ENCODE measurements around the gene RPS6KA2.

RPS6KA2 gene

DNA sequence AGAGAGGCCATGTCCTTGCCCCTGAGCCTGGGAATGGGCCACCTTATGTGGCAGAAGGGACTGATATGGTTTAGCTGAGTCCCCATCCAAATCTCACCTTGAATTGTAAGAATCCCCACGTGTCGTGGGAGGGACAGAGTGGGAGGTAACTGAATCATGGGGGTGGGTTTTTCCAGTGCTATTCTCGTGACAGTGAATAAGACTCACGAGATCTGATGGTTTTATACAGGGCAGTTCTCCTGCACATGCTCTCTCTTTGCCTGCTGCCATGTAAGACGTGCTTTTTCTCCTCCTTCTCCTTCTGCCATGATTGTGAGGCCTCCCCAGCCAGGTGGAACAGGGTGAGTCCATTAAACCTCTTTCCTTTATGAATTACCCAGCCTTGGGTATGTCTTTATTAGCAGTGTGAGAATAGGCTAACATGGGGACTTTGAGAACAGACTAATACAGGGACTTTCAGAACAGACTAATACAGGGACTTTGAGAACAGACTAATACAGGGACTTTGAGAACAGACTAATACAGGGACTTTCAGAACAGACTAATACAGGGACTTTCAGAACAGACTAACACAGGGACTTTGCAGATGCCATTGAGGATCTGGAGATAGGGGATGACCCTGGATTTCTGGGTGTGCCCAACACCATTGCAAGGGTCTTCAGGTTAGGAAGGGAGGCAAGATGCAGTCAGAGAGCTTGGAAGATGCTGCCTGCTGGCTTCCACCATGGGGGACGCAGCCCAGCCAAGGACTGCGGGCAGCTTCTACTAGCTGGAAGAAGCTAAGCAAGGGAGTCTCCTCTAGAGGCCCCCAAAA lies 127.5 kb downstream of the RPS6KA2 start:
- H3K4me3 ChIP-seq (ENCODE audit: low read length), result no peak overlapping the region
- DNase-seq (ENCODE audit: low read depth), result no peak
- TF ChIP-seq, protein P1, sequence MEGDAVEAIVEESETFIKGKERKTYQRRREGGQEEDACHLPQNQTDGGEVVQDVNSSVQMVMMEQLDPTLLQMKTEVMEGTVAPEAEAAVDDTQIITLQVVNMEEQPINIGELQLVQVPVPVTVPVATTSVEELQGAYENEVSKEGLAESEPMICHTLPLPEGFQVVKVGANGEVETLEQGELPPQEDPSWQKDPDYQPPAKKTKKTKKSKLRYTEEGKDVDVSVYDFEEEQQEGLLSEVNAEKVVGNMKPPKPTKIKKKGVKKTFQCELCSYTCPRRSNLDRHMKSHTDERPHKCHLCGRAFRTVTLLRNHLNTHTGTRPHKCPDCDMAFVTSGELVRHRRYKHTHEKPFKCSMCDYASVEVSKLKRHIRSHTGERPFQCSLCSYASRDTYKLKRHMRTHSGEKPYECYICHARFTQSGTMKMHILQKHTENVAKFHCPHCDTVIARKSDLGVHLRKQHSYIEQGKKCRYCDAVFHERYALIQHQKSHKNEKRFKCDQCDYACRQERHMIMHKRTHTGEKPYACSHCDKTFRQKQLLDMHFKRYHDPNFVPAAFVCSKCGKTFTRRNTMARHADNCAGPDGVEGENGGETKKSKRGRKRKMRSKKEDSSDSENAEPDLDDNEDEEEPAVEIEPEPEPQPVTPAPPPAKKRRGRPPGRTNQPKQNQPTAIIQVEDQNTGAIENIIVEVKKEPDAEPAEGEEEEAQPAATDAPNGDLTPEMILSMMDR (conservative IDR thresholded peaks at IDR 0.05; ENCODE audit: low read length), result no peak

DNA sequence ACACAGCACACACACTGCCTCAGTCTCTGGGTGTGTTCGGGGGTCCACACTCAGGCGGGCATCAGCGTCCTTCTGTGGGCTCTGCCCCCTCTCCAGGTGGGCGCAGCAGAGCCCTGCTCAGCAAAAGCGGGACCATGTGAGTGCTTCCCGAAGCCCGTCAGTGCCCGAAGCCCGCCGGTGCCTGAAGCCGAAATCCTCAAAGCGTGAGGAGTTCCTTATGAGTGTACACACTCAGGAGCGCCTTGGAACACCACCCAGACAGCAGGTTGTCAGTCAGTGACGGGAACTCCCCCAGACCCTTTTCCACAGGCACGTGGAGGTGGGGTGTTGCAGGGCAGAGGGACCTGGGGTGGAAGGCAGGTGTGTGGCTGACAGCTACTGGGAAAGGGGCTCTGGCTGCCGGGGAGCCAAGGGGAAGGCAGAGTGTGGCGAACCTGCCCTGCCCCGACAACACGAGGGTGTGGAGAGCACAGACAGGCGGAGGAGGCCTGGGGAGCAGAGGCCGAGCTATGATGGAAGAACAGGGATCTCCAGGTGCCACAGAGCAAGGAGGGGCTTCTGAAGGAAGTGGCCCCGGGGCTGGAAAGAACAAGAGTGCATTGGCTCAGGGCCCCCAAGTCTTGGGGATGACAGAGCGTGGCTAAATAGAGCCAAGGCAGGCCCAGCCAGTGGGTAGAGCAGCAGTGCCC lies 128.2 kb downstream of the RPS6KA2 start:
- no peak overlapping the region for H3K4me3 ChIP-seq (ENCODE audit: low read length)
- TF ChIP-seq, protein P1 (conservative IDR thresholded peaks at IDR 0.05; ENCODE audit: low read length), result no peak
- no peak for DNase-seq (ENCODE audit: low read depth)

DNA sequence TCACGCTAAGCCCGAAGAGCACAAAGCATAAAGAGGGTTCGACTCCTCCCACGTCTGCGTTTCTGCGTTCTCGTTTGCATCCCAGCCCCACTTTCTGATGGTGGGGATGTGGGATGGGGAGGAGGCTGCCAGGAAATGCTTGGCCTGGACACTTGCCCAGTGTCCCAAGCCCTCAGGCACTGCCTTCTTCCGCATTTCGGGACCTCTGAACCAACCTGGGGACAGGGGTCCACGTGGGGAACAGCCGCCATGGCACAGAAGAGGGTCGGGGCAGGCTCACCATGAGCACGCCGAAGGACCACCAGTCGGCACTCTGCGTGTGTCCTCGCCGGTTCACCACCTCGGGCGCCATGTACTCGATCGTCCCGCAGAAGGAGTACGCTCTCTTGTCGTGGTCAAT lies 128.8 kb downstream of the RPS6KA2 start:
- no peak for DNase-seq (ENCODE audit: low read depth)
- TF ChIP-seq, protein P1 (conservative IDR thresholded peaks at IDR 0.05; ENCODE audit: low read length), result no peak
- no peak overlapping the region for H3K4me3 ChIP-seq (ENCODE audit: low read length)

DNA sequence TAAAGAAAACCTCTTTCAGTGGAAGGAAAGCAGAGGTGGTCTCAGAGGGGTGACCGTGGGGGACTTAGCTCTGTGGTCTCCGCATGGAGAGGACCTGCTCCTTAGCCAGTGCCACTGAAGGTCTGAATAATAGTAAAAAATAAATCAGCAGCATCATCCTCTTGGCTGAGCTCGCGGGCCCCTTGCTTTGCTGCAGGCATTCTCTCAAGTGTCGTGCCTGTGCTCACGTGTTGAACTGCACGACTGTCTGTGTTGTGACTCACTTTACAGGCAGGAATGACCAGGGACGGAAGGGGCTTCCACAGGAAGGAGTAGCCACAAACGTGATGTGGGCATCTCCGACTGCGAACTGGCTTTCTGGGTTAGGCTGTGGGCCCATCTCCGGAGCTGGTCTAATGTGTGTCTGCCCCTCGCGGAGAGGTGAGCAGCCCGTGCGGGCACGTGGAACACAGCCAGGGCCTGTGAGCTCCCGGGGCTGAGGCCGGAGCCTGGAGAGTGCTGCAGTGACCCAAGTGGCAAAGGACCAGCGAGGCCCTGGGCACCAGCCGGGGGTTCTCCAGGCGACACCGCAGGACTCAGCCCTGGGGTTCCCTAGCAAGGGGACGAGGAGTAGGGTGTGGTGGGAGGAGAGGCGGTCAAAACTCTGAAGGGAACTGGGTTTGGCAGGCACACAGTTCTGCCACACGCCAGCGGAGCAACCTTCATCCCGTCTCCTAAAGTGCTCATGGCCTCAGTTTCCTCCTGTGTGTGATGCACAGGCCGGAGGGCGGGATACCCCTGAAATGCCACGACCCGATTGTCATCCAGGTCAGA lies 129.8 kb downstream of the RPS6KA2 start:
- DNase-seq (ENCODE audit: low read depth), result no peak
- no peak overlapping the region for H3K4me3 ChIP-seq (ENCODE audit: low read length)
- TF ChIP-seq, protein P1 (conservative IDR thresholded peaks at IDR 0.05; ENCODE audit: low read length), result no peak

DNA sequence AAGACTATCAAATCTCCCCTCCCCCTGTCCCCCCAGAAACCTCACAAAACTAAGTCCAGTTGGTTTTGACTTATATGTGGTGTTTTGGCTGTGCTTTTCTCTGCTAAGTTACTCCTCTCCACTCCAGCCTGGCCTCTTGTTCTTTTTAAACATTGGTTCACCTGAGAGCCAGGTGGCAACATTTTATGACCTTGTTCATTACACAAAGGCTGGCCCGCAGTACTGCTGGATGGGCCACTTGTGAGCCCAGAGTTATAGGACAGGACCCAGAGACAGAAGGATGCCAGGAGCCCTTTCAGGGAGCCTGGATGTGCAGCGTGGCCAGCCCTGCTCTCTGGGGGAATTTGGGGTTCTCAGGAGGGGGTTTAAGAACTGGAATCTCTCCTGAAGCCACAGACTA lies 130.6 kb downstream of the RPS6KA2 start:
- no peak overlapping the region for H3K4me3 ChIP-seq (ENCODE audit: low read length)
- TF ChIP-seq, protein P1 (conservative IDR thresholded peaks at IDR 0.05; ENCODE audit: low read length), result no peak
- no peak for DNase-seq (ENCODE audit: low read depth)

DNA sequence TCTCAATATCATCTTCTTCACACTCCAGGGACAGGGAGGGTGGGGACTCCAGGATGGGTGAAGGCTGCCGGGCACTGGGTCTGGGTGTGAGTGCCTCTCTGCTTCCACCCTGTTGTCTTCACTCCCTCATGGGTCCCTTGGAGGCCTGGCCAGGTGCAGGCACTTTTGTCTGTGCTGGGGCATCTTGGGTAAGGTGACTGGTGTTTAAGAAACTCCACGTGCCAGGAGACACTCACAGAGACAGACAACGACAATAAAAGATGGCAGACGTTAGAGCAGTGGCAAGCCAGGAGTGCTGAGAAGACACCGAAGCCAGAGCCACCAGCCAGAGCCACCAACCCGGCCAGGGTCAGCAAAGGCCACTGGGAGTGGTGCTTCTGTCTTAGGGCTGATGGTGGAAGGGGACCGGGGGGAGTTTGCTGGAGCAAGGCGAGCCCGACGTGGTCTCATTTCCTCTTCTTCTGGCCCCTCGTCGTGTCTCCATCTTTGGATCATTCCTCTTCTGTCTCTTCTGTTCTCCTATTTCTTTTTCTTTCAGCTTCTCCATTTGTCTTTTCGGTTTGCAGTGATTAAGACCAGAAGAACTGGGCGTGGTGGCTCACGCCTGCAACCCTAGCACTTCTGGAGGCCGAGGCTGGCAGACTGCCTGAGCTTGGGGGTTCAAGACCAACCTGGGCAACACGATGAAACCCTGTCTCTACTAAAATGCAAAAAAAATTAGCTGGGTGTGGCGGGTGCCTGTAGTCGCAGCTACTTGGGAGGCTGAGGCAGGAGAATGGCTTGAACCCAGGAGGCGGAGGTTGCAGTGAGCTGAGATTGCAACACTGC lies 131.3 kb downstream of the RPS6KA2 start:
- H3K4me3 ChIP-seq (ENCODE audit: low read length), result no peak overlapping the region
- DNase-seq (ENCODE audit: low read depth), result no peak
- TF ChIP-seq, protein P1 (conservative IDR thresholded peaks at IDR 0.05; ENCODE audit: low read length), result no peak

Measured in AG10803 (cell line).